SK-N-SH (cell line): Measurements from ENCODE around the gene ITPRID2. TPM values are rescaled to one million over a fixed set of nuclear protein-coding genes. Genes with fewer than 3 reads are reported as not detected.

Source experiments
- CTCF ChIA-PET: fragments of 300-600, 350-600 bp; formaldehyde crosslinking; extraction: SDS; loops from one replicate; lab custom pipeline; 2021; lab: Yijun Ruan, JAX
- POLR2A ChIA-PET: fragments of 350-600 bp; sonication (Branson Sonifier 250); formaldehyde crosslinking; extraction: SDS; loops from one replicate; lab custom pipeline; 2020; ENCODE audit warnings: antibody characterized with exemption, inconsistent platforms; lab: Yijun Ruan, JAX
- DNase-seq: peaks from one replicate; pipeline ENCODE4 v3.0.0; 2012
- H2AFZ ChIP-seq: fragments of 200-600 bp; sonication (generic); 2 replicates; pipeline ENCODE4 v1.8.1; 2016; ENCODE audit warnings: antibody characterized with exemption, mild to moderate bottlenecking, low read depth
- H3F3A ChIP-seq: fragments of 200-600 bp; sonication (generic); replicated peaks from 2 replicates; pipeline ENCODE3; 2016; ENCODE audit warnings: antibody characterized with exemption, mild to moderate bottlenecking; ENCODE audit not compliant: insufficient read depth
- H3K27ac ChIP-seq, 2 experiments: fragments of 200-500 bp in 1 of 2; fragments of 200-600 bp in 1 of 2; sonication (Bioruptor generic) in 1 of 2; sonication (generic), shearing (Covaris generic) in 1 of 2; 2 replicates each; pipeline versions ENCODE4 v1.5.1 to v1.6.1; 2014 to 2016; ENCODE audit warnings: low read depth in 2 of 2, inconsistent platforms in 1 of 2, low read length in 1 of 2, mild to moderate bottlenecking in 1 of 2, mixed read lengths in 1 of 2
- H3K27me3 ChIP-seq: fragments of 200-600 bp; sonication (generic), shearing (Covaris generic); 2 replicates; pipeline ENCODE4 v1.6.1; 2016; ENCODE audit warnings: mixed run types; ENCODE audit not compliant: insufficient read depth
- H3K36me3 ChIP-seq, 2 experiments: fragments of 200-500 bp in 1 of 2; fragments of 200-600 bp in 1 of 2; sonication (Bioruptor generic) in 1 of 2; sonication (generic) in 1 of 2; replicated peaks in 1 of 2; 2 replicates each; pipeline versions ENCODE3 to v1.5.1; 2014 to 2016; ENCODE audit warnings: low read length in 1 of 2, mild to moderate bottlenecking in 1 of 2; ENCODE audit not compliant: insufficient read depth in 2 of 2, control insufficient read depth in 1 of 2
- H3K4me1 ChIP-seq, 2 experiments: fragments of 200-500 bp in 1 of 2; fragments of 200-600 bp in 1 of 2; sonication (Bioruptor generic) in 1 of 2; sonication (generic), shearing (Covaris generic) in 1 of 2; 2 replicates each; pipeline versions ENCODE4 v1.5.1 to v1.6.1; 2014 to 2016; ENCODE audit warnings: low read depth in 1 of 2, low read length in 1 of 2, mixed run types in 1 of 2; ENCODE audit not compliant: insufficient read depth in 2 of 2, control insufficient read depth in 1 of 2
- H3K4me2 ChIP-seq: fragments of 200-600 bp; sonication (generic), shearing (Covaris generic); 2 replicates; pipeline ENCODE4 v1.6.1; 2017; ENCODE audit warnings: mixed run types
- H3K4me3 ChIP-seq, 2 experiments: fragments of 200-500 bp in 1 of 2; fragments of 200-600 bp in 1 of 2; sonication (Bioruptor generic) in 1 of 2; sonication (generic), shearing (Covaris generic) in 1 of 2; 2 replicates each; pipeline versions ENCODE4 v1.5.1 to v1.8.1; 2014 to 2016; ENCODE audit warnings: low read depth in 2 of 2, inconsistent platforms in 1 of 2, low read length in 1 of 2, mild to moderate bottlenecking in 1 of 2, mixed read lengths in 1 of 2, moderate library complexity in 1 of 2
- H3K79me2 ChIP-seq: fragments of 200-600 bp; sonication (generic); 2 replicates; pipeline ENCODE4 v1.8.1; 2017; ENCODE audit warnings: mild to moderate bottlenecking; ENCODE audit not compliant: insufficient read depth
- H3K9ac ChIP-seq: fragments of 200-600 bp; sonication (generic); 2 replicates; pipeline ENCODE4 v1.6.1; 2017; ENCODE audit warnings: mixed run types
- H3K9me2 ChIP-seq: fragments of 200-600 bp; sonication (generic); 2 replicates; pipeline ENCODE4 v1.6.1; 2017; ENCODE audit warnings: mixed run types
- H3K9me3 ChIP-seq: fragments of 200-600 bp; sonication (generic); 2 replicates; pipeline ENCODE4 v1.6.1; 2017; ENCODE audit warnings: mixed run types, mild to moderate bottlenecking, moderate library complexity
- H4K20me1 ChIP-seq: fragments of 200-600 bp; sonication (generic); 2 replicates; pipeline ENCODE4 v1.6.1; 2017; ENCODE audit warnings: mild to moderate bottlenecking, mixed run types; ENCODE audit not compliant: insufficient read depth
- CHD2 ChIP-seq: fragments of 150-350 bp; IDR thresholded peaks from 2 replicates; pipeline ENCODE4 v1.6.1; 2018; ENCODE audit warnings: low read length; ENCODE audit not compliant: partially characterized antibody
- ELF1 ChIP-seq: IDR thresholded peaks from 2 replicates; pipeline ENCODE4 v1.4.0; 2012
- EP300 ChIP-seq, 2 experiments: IDR thresholded peaks; 2 replicates each; pipeline versions ENCODE4 v1.4.0 to v1.6.1; 2012; ENCODE audit warnings: borderline replicate concordance in 1 of 2, low read depth in 1 of 2, low read length in 1 of 2
- EZH2phosphoT487 ChIP-seq: fragments of 200-600 bp; sonication (generic); IDR thresholded peaks from 2 replicates; pipeline ENCODE4 v1.6.1; 2017; ENCODE audit warnings: low read depth, mixed run types, mild to moderate bottlenecking, antibody characterized with exemption, moderate library complexity, borderline replicate concordance
- FOSL2 ChIP-seq: IDR thresholded peaks from 2 replicates; pipeline ENCODE4 v1.4.0; 2012; ENCODE audit warnings: low read depth, mild to moderate bottlenecking, moderate library complexity, borderline replicate concordance
- GABPA ChIP-seq: IDR thresholded peaks from 2 replicates; pipeline ENCODE4 v1.4.0; 2012; ENCODE audit warnings: low read depth, mild to moderate bottlenecking
- GATA2 ChIP-seq: sonication (generic); formaldehyde crosslinking; IDR thresholded peaks from 2 replicates; pipeline ENCODE4 v1.5.0; 2020; ENCODE audit warnings: mild to moderate bottlenecking, missing genetic modification reagents
- JUND ChIP-seq: IDR thresholded peaks from 2 replicates; pipeline ENCODE4 v1.4.0; 2012
- MEF2A ChIP-seq: IDR thresholded peaks from 2 replicates; pipeline ENCODE4 v1.4.0; 2012; ENCODE audit warnings: low read depth, borderline replicate concordance
- MXI1 ChIP-seq: IDR thresholded peaks from 2 replicates; pipeline ENCODE4 v1.6.1; 2012; ENCODE audit warnings: mild to moderate bottlenecking, low read depth, low read length, improper control_type of control experiment
- NRF1 ChIP-seq: IDR thresholded peaks from 2 replicates; pipeline ENCODE4 v1.6.1; 2012; ENCODE audit warnings: low read depth, mild to moderate bottlenecking, low read length
- RAD21 ChIP-seq: IDR thresholded peaks from 2 replicates; pipeline ENCODE4 v1.6.1; 2012; ENCODE audit warnings: mild to moderate bottlenecking, low read length
- RCOR1 ChIP-seq: fragments of 150-350 bp; IDR thresholded peaks from 2 replicates; pipeline ENCODE4 v1.6.1; 2017; ENCODE audit warnings: antibody characterized with exemption, low read length
- SIN3A ChIP-seq: IDR thresholded peaks from 2 replicates; pipeline ENCODE4 v1.6.1; 2012; ENCODE audit warnings: low read depth, mild to moderate bottlenecking, low read length, moderate library complexity, borderline replicate concordance
- TAF1 ChIP-seq: IDR thresholded peaks from 2 replicates; pipeline ENCODE4 v1.6.1; 2012; ENCODE audit warnings: low read depth, mild to moderate bottlenecking, low read length, moderate library complexity, borderline replicate concordance
- TCF12 ChIP-seq: IDR thresholded peaks from 2 replicates; pipeline ENCODE4 v1.4.0; 2012
- TEAD4 ChIP-seq: IDR thresholded peaks from 2 replicates; pipeline ENCODE4 v1.4.0; 2012; ENCODE audit warnings: mild to moderate bottlenecking, borderline replicate concordance; ENCODE audit not compliant: insufficient read depth
- YY1 ChIP-seq: IDR thresholded peaks from 2 replicates; pipeline ENCODE4 v1.4.0; 2012; ENCODE audit warnings: low read depth, mild to moderate bottlenecking
- WGBS: methylation state at CpG from one replicate; pipeline ENCODE4 v1.1.6; 2017; ENCODE audit warnings: low lambda C conversion rate; 5-methylcytosine and 5-hydroxymethylcytosine counted together
- polyA plus RNA-seq, 3 experiments: library from polyadenylated mRNA; depleted of rRNA; stranded (reverse); fragments of >200 nt; gene quantifications; 2 replicates each; pipeline ENCODE4 v1.2.3, GENCODE V29; 2012
- TF ChIP-seq, protein P1 (sequence below): fragments of 150-350 bp; IDR thresholded peaks from 2 replicates; pipeline ENCODE4 v1.6.1; 2016; ENCODE audit warnings: mild to moderate bottlenecking, low read depth, low read length
- TF ChIP-seq, protein P2 (sequence below): IDR thresholded peaks from 2 replicates; pipeline ENCODE4 v1.4.0; 2012; ENCODE audit warnings: low read depth, borderline replicate concordance
- TF ChIP-seq, protein P3 (sequence below): IDR thresholded peaks from 2 replicates; pipeline ENCODE4 v1.4.0; 2012; ENCODE audit warnings: low read depth, borderline replicate concordance

Gene ITPRID2
- polyA plus RNA-seq, 1 of the 3 experiments (the other 2 are of a cell fraction) = 41.9 TPM

DNA sequence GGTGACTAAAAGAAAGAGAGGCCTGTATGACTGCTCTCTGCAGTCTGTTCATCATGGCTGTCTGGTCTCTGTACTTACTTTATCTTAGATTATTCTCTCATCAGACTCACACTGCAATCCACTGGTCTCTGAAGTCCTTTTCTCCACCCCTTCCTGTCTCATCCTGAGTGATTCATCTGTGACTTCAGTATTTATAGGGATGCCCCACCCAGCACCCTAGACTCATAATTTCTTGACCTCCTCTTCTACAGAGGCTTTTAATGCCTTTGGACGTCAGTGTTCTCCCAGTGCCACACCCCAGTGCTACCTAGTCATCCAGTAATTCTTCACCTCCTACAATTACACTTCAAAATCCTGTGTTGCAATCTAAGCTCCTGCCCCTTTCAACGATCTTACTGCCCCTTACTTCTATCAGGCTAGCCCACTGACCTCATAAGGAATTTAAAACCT is 14.9 kb upstream of the ITPRID2 start:
- Histone ChIP-seq H4K20me1 (no peaks in the 10 kb centered on the region), H3K4me1 (no peaks in the 10 kb centered on the region), H3K9me2 (no peaks in the 10 kb centered on the region), H3K4me2 (no peak overlapping the region), H3K4me3 (no peak overlapping the region), H3K79me2 (no peaks in the 10 kb centered on the region), H3F3A (peaks cover 4% of the 10 kb centered on the region), H3K36me3 (no peaks in the 10 kb centered on the region), H2AFZ (0 out of 2 replicates have a peak overlapping the region, but pooled peaks have one; percentile 36), H3K9me3 (no peaks in the 10 kb centered on the region), H3K27me3 (no peaks in the 10 kb centered on the region), H3K27ac (no peak overlapping the region), H3K9ac (no peak overlapping the region)
- ChIA-PET CTCF (no interaction called here), POLR2A (no interaction called here)
- DNase-seq = no peak
- TF ChIP-seq MXI1 (no peak), RAD21 (no peak)
- 58% methylated on average over 2 of the region's 2 CpGs for WGBS

DNA sequence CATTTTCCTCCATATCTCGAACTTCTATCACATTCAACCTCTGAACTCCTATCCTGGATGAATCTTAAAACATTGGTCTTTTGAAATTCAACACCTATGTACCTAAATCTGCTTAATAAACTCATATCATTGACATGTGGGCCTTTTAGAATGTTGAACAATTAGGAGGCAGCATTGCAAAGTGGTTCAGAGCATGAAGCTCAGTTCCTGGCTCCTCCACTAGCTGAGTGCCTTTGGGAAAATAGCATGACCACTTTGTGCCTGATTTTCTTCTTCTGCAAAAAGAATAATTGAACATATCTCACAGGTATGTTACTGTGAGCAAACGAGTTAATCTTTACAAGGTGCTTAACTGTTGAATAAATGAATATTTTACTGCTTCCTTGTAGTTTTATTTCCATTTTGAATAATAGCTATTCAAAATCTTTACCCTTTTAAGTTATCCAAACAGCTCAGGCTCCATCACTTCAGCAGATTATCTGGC is 14.3 kb upstream of the ITPRID2 start:
- no peaks in the 10 kb centered on the region for H3K9me3 ChIP-seq
- H3K9ac ChIP-seq = no peak overlapping the region
- H3K9me2 ChIP-seq = no peaks in the 10 kb centered on the region
- DNase-seq = no peak
- ChIA-PET POLR2A (no interaction called here), CTCF (no interaction called here)
- WGBS = 62% methylated on average over 2 of the region's 2 CpGs
- no peak overlapping the region for H3K4me3 ChIP-seq
- H3K36me3 ChIP-seq = no peaks in the 10 kb centered on the region
- H2AFZ ChIP-seq = no peak overlapping the region
- TF ChIP-seq GABPA = no peak
- TF ChIP-seq, protein P1, sequence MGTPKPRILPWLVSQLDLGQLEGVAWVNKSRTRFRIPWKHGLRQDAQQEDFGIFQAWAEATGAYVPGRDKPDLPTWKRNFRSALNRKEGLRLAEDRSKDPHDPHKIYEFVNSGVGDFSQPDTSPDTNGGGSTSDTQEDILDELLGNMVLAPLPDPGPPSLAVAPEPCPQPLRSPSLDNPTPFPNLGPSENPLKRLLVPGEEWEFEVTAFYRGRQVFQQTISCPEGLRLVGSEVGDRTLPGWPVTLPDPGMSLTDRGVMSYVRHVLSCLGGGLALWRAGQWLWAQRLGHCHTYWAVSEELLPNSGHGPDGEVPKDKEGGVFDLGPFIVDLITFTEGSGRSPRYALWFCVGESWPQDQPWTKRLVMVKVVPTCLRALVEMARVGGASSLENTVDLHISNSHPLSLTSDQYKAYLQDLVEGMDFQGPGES = no peak
- no peak for TF ChIP-seq CHD2
- TF ChIP-seq TCF12 = no peak
- no peak for TF ChIP-seq TAF1
- no peak for TF ChIP-seq RCOR1
- no peak for TF ChIP-seq RAD21
- TF ChIP-seq SIN3A = no peak
- TF ChIP-seq ELF1 = no peak
- no peak for TF ChIP-seq MEF2A
- TF ChIP-seq YY1 = no peak
- TF ChIP-seq EZH2phosphoT487 = no peak
- no peak for TF ChIP-seq NRF1
- TF ChIP-seq, protein P2, sequence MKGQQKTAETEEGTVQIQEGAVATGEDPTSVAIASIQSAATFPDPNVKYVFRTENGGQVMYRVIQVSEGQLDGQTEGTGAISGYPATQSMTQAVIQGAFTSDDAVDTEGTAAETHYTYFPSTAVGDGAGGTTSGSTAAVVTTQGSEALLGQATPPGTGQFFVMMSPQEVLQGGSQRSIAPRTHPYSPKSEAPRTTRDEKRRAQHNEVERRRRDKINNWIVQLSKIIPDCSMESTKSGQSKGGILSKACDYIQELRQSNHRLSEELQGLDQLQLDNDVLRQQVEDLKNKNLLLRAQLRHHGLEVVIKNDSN = no peak
- TF ChIP-seq EP300 (IDR thresholded peaks at IDR 0.05; ENCODE audit: borderline replicate concordance in 1 of 2, low read depth in 1 of 2, low read length in 1 of 2) = no peak
- TF ChIP-seq GATA2 (CRISPR knock-in tag) = no peak
- TF ChIP-seq, protein P3, sequence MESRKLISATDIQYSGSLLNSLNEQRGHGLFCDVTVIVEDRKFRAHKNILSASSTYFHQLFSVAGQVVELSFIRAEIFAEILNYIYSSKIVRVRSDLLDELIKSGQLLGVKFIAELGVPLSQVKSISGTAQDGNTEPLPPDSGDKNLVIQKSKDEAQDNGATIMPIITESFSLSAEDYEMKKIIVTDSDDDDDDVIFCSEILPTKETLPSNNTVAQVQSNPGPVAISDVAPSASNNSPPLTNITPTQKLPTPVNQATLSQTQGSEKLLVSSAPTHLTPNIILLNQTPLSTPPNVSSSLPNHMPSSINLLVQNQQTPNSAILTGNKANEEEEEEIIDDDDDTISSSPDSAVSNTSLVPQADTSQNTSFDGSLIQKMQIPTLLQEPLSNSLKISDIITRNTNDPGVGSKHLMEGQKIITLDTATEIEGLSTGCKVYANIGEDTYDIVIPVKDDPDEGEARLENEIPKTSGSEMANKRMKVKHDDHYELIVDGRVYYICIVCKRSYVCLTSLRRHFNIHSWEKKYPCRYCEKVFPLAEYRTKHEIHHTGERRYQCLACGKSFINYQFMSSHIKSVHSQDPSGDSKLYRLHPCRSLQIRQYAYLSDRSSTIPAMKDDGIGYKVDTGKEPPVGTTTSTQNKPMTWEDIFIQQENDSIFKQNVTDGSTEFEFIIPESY = no peak
- no peak for TF ChIP-seq TEAD4
- no peak for TF ChIP-seq FOSL2
- no peak for TF ChIP-seq JUND
- H3F3A ChIP-seq = peaks cover 4% of the 10 kb centered on the region
- H3K4me2 ChIP-seq = no peak overlapping the region
- H4K20me1 ChIP-seq = no peaks in the 10 kb centered on the region
- H3K27ac ChIP-seq = no peak overlapping the region
- no peaks in the 10 kb centered on the region for H3K27me3 ChIP-seq
- H3K79me2 ChIP-seq = no peaks in the 10 kb centered on the region
- H3K4me1 ChIP-seq = no peaks in the 10 kb centered on the region
